IPS-NIHi11 (cell line): ENCODE measurements around the gene GIGYF2.
"Not testable (repeated sequence)": the region's sequence is repeated elsewhere in the genome, so short reads cannot be mapped to it uniquely, and the experiment has no call there.

Source experiments
- DNase-seq: peaks from one replicate; pipeline ENCODE4 v3.0.0; 2012; ENCODE audit warnings: mixed read lengths, low spot score

GIGYF2 gene

GRCh38 chr2:232697059-232697806, at the start of gene GIGYF2:
Gene GIGYF2 (plus strand): TSS chr2:232697331. CDS start chr2:232735198, 37,867 bp downstream.
- peak; percentile 100 for DNase-seq

- DNase-seq: no peak
Observed at GRCh38 chr2:232649033-232649432, 48.1 kb upstream of the GIGYF2 start.

GRCh38 chr2:232652505-232652851, 44.7 kb upstream of the GIGYF2 start:
- DNase-seq: no peak

GRCh38 chr2:232653441-232653840, 43.7 kb upstream of the GIGYF2 start:
- DNase-seq: no peak

GRCh38 chr2:232655392-232655791, 41.7 kb upstream of the GIGYF2 start:
- no peak for DNase-seq

- no peak for DNase-seq
Observed at GRCh38 chr2:232658217-232658785, 38.8 kb upstream of the GIGYF2 start.

- DNase-seq: no peak
Observed at GRCh38 chr2:232659359-232659758, 37.8 kb upstream of the GIGYF2 start.

- no peak for DNase-seq
Observed at GRCh38 chr2:232662486-232663260, 34.5 kb upstream of the GIGYF2 start.

- DNase-seq: no peak
Observed at GRCh38 chr2:232666051-232666805, 30.9 kb upstream of the GIGYF2 start.

GRCh38 chr2:232667989-232668583, 29.0 kb upstream of the GIGYF2 start:
- DNase-seq: no peak

GRCh38 chr2:232668805-232669444, 28.2 kb upstream of the GIGYF2 start:
- DNase-seq: peak; percentile 57

GRCh38 chr2:232672588-232672987, 24.5 kb upstream of the GIGYF2 start:
- DNase-seq: no peak

GRCh38 chr2:232674491-232674890, 22.6 kb upstream of the GIGYF2 start:
- no peak for DNase-seq

GRCh38 chr2:232675381-232675780, 21.8 kb upstream of the GIGYF2 start:
- DNase-seq: no peak

GRCh38 chr2:232680006-232680405, 17.1 kb upstream of the GIGYF2 start:
- DNase-seq: no peak

GRCh38 chr2:232681527-232681926, 15.6 kb upstream of the GIGYF2 start:
- DNase-seq: no peak

GRCh38 chr2:232683368-232683767, 13.8 kb upstream of the GIGYF2 start:
- no peak for DNase-seq

- not testable (repeated sequence) for DNase-seq
Observed at GRCh38 chr2:232685391-232685790, 11.7 kb upstream of the GIGYF2 start.

GRCh38 chr2:232687382-232688160, 9.6 kb upstream of the GIGYF2 start:
- DNase-seq: no peak

GRCh38 chr2:232688201-232688600, 8.9 kb upstream of the GIGYF2 start:
- no peak for DNase-seq
